Ishikawa (cell line): ENCODE data around the gene ANAPC16.

ENCODE experiments used
- CEBPB ChIP-seq: IDR thresholded peaks from 2 replicates; pipeline ENCODE4 v1.6.1; 2012
- CREB1 ChIP-seq: IDR thresholded peaks from 2 replicates; pipeline ENCODE4 v1.6.1; 2012; ENCODE audit warnings: low read depth
- EGR1 ChIP-seq: IDR thresholded peaks from 2 replicates; pipeline ENCODE4 v1.6.1; 2012
- EP300 ChIP-seq: IDR thresholded peaks from 2 replicates; pipeline ENCODE4 v1.6.1; 2012; ENCODE audit warnings: borderline replicate concordance
- FOXM1 ChIP-seq: IDR thresholded peaks from 2 replicates; pipeline ENCODE4 v1.6.1; 2012; ENCODE audit warnings: low read depth, borderline replicate concordance
- NFIC ChIP-seq: IDR thresholded peaks from 2 replicates; pipeline ENCODE4 v1.6.1; 2012
- RAD21 ChIP-seq: IDR thresholded peaks from 2 replicates; pipeline ENCODE4 v1.6.1; 2012; ENCODE audit warnings: low read depth
- TAF1 ChIP-seq: IDR thresholded peaks from 2 replicates; pipeline ENCODE4 v1.6.1; 2012; ENCODE audit warnings: low read depth, mild to moderate bottlenecking
- TCF12 ChIP-seq: IDR thresholded peaks from 2 replicates; pipeline ENCODE4 v1.6.1; 2012; ENCODE audit warnings: low read depth
- TEAD4 ChIP-seq: IDR thresholded peaks from 2 replicates; pipeline ENCODE4 v1.6.1; 2012
- USF1 ChIP-seq: IDR thresholded peaks from 2 replicates; pipeline ENCODE4 v1.6.1; 2012
- YY1 ChIP-seq: IDR thresholded peaks from 2 replicates; pipeline ENCODE4 v1.6.1; 2012; ENCODE audit warnings: low read depth
- ZBTB7A ChIP-seq: IDR thresholded peaks from 2 replicates; pipeline ENCODE4 v1.6.1; 2012; ENCODE audit warnings: low read depth
- TF ChIP-seq, protein P1 (sequence below): IDR thresholded peaks from 2 replicates; pipeline ENCODE4 v1.6.1; 2012; ENCODE audit warnings: low read depth, mild to moderate bottlenecking
- TF ChIP-seq, protein P2 (sequence below): IDR thresholded peaks from 2 replicates; pipeline ENCODE4 v1.6.1; 2012

Gene ANAPC16

DNA sequence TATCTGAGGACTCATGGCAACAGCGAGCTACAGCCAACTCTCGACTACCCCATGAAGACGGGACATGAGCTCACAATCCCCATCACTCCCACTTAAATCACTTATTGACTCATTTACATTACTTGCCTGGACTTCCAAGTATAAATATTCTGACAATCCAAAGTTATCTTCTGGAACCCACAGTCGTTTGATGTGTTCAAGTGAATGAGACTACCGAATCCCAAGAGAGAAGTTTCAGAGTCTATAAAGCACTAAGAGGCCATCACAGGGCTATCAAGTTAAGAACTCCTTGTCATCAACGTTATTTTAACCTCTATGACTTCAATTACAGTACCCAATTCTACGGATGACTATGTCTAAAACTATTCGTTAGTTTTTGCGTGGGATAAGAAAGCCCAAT is 11.5 kb upstream of the ANAPC16 start:
- TF ChIP-seq TCF12 (no peak), RAD21 (no peak), USF1 (no peak), EGR1 (no peak), EP300 (no peak), CREB1 (no peak)
- TF ChIP-seq, protein P1, sequence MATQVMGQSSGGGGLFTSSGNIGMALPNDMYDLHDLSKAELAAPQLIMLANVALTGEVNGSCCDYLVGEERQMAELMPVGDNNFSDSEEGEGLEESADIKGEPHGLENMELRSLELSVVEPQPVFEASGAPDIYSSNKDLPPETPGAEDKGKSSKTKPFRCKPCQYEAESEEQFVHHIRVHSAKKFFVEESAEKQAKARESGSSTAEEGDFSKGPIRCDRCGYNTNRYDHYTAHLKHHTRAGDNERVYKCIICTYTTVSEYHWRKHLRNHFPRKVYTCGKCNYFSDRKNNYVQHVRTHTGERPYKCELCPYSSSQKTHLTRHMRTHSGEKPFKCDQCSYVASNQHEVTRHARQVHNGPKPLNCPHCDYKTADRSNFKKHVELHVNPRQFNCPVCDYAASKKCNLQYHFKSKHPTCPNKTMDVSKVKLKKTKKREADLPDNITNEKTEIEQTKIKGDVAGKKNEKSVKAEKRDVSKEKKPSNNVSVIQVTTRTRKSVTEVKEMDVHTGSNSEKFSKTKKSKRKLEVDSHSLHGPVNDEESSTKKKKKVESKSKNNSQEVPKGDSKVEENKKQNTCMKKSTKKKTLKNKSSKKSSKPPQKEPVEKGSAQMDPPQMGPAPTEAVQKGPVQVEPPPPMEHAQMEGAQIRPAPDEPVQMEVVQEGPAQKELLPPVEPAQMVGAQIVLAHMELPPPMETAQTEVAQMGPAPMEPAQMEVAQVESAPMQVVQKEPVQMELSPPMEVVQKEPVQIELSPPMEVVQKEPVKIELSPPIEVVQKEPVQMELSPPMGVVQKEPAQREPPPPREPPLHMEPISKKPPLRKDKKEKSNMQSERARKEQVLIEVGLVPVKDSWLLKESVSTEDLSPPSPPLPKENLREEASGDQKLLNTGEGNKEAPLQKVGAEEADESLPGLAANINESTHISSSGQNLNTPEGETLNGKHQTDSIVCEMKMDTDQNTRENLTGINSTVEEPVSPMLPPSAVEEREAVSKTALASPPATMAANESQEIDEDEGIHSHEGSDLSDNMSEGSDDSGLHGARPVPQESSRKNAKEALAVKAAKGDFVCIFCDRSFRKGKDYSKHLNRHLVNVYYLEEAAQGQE = no peak

GRCh38 chr10:72204724-72205123 is 11.1 kb upstream of the ANAPC16 start:
- TF ChIP-seq USF1 = no peak
- TF ChIP-seq, protein P2, sequence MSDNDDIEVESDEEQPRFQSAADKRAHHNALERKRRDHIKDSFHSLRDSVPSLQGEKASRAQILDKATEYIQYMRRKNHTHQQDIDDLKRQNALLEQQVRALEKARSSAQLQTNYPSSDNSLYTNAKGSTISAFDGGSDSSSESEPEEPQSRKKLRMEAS = no peak
- TF ChIP-seq CEBPB = no peak
- TF ChIP-seq, protein P1 = no peak
- TF ChIP-seq CREB1 = no peak
- no peak for TF ChIP-seq ZBTB7A
- TF ChIP-seq EP300 = no peak
- no peak for TF ChIP-seq RAD21

DNA sequence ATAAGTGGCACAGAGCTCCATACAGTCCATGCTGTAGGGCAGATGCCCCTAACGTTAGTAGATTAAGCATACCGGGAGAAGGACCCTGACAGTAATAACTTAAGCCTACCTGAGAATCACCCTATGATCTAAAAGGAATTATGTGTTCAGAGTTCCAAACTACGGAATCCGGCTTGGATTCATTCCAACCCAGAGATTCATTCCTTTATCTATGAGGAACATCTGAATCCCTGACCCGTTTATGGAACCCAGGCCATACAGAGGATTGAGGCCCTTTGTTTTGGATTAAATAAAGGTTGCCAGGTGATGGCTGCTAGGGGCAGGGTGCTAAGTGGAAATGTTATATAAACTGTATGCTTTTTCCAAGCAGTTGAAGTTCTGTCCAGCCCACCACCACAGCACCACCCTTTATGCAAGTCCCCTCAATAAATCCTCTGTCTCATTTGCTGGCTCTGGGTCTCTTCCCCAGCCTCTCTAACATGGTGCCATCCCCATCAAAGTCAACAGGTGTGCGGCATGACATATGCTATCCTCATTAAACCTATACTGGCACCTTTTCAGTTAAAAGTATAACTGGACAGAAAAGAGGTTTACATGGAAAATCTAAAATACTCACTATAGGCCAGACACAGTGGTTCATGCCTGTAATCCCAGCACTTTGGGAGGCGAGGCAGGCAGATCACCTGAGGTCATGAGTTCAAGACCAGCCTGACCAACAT is 9.1 kb upstream of the ANAPC16 start:
- TF ChIP-seq, protein P2 = no peak
- TF ChIP-seq TAF1 (no peak), USF1 (no peak), CREB1 (no peak), YY1 (no peak), TCF12 (no peak), EGR1 (no peak), ZBTB7A (no peak), NFIC (no peak), FOXM1 (no peak), RAD21 (no peak), EP300 (no peak), TEAD4 (no peak), CEBPB (no peak)
- TF ChIP-seq, protein P1 = no peak

DNA sequence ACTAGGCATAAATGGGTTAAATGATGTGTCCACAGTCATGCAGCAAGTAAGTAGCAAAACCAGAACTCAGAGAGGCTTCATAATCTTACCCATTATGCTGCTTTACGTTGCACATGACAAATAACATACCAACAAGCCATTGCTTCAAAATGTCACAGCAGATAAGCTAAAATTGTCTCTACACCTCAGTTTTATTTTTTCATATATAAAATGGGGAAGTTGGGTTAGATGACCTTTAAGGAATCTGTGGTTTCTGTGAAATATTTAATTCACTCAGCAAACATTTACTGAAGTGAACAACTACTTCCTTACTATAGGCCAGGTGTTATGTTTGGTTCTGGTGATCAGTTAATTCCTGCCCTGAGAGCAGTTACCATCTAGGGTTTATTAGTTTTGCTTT is 2.5 kb downstream of the ANAPC16 start:
- TF ChIP-seq, protein P2 = no peak
- TF ChIP-seq YY1 (no peak), USF1 (no peak)
